Epithelial cell of prostate (primary cell): ENCODE data around the gene PSME3IP1.

ENCODE experiments used
- DNase-seq: peaks from one replicate; pipeline ENCODE4 v3.0.0-alpha.2; 2011; ENCODE audit warnings: low read depth, low spot score
- H3K27ac ChIP-seq: fragments of 450-650 bp; 2 replicates; pipeline ENCODE4 v1.5.1; 2017; ENCODE audit warnings: mild to moderate bottlenecking

Gene PSME3IP1

GRCh38 chr16:57175896-57176295 is 9.9 kb downstream of the PSME3IP1 start:
- no peak for DNase-seq
- no peak overlapping the region for H3K27ac ChIP-seq

DNA sequence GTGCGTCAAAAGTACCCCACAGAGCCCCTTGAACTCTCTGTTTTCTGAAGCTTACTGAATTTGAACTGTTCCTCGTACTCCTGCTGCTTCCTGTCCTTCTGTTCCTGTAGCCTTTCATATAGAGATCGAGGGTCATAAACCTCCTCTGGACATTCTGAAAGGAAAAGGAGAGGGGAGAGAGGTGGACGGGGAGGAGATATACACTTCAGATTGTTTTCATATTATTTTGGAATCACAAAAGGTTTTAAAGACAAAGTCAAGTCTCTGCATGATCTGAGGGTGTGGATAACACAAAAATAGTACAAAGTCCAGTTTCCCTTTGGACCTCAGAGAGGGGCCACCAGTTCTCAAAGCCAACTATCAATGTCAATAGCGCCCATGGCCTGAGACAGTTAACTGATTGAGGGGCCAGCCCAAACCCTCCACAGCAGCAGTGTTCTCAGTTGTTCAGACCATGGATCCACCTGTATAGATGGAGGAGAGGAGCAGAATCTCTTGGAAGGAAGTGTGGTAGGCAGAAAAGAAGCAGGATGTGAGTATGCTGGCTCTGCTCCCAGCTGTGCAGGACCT is 13.0 kb downstream of the PSME3IP1 start:
- no peak for DNase-seq
- no peak overlapping the region for H3K27ac ChIP-seq

DNA sequence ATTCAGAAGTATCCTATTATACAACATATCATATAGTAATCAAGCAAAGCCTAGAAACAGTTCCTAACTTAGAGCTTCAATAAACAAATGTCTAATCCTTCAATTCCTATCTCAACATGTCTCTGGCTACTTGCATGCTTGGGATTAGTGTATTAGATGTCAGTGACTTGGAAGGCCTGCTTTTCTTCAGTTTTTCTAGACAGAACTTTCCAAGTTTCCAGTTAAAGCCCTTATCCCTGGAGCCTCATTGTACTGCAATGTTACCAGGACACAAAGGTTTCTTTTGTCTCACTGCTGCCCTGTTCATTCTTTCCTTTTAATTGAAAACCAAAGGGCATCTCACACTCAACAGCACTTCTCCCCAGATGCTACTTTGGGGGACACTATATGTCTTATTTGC is 16.5 kb downstream of the PSME3IP1 start:
- DNase-seq = no peak
- no peak overlapping the region for H3K27ac ChIP-seq

GRCh38 chr16:57167953-57168352 is 17.9 kb downstream of the PSME3IP1 start:
- H3K27ac ChIP-seq = peak overlapping the region; percentile 33
- no peak for DNase-seq

DNA sequence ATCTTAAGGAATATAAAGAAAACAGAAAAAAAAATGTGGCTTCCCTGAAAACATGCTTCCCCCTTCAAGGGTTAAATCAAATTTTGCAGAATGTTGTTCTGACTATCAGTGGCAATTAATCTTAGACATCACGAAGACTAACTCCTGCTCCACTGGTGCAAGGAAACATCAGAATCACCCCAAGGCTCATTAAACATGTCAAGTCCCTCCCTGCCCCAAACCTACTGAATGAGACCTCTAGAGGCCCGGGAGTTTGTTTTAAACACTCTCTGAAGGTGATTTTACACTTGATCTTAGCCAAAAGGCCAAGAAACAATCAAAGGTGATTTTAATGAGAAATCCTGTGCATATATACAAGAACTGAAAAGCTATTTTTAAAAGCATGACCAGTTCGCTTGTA is 18.3 kb downstream of the PSME3IP1 start:
- H3K27ac ChIP-seq = peak overlapping the region; percentile 33
- no peak for DNase-seq

- H3K27ac ChIP-seq = peak overlapping the region; percentile 33
- peak; percentile 70 for DNase-seq
These were observed 18.9 kb downstream of the PSME3IP1 start for GRCh38 chr16:57166951-57167350.

- no peak for DNase-seq
- peak overlapping the region; percentile 33 for H3K27ac ChIP-seq
These were observed 19.4 kb downstream of the PSME3IP1 start for GRCh38 chr16:57166451-57166850.

DNA sequence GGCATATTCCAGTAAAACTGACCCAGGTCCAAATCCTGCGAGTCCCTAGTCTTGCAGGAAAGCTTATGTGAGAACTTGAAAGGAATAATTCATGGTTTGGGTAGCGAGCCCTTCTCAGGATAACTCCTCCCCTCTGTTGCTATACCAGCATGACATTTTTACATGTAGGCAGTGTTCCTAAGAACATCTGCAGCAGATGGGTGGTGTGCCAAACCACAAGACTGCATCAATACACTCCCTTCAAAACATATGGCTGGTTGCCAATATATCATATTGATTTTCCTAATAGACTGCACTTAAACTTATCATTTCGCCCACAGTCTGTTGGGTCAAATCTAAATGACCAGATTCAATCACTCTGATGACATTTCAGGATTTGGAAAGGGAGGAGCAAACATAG is 19.9 kb downstream of the PSME3IP1 start:
- no peak for DNase-seq
- no peak overlapping the region for H3K27ac ChIP-seq

- H3K27ac ChIP-seq = no peak overlapping the region
These were observed 20.4 kb downstream of the PSME3IP1 start for GRCh38 chr16:57165483-57165882.

DNA sequence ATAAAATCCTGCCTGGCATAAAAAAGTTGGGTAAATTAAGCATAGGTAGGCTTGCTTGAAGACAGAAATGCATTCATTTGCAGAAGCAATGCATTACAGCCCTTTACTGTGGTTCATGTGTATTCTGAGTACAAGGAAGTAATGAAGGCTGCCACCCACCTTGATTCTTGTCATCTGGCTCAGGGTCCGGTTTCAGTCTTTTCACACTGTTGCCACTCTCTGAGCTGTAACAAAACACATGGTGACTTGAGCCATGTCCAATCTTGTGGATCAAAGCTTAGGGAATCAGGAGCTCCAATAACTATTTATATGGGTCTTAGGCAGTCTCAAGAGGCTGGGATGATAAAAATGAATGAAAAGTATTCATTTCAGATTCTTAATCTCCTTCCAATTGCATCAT is 22.0 kb downstream of the PSME3IP1 start:
- DNase-seq = no peak
- H3K27ac ChIP-seq = no peak overlapping the region

More at GRCh38 chr16:57165483-57165882, 20.4 kb downstream of the PSME3IP1 start:
- no peak for DNase-seq

GRCh38 chr16:57159447-57159846 is 26.4 kb downstream of the PSME3IP1 start:
- DNase-seq = no peak
- H3K27ac ChIP-seq = no peak overlapping the region

DNA sequence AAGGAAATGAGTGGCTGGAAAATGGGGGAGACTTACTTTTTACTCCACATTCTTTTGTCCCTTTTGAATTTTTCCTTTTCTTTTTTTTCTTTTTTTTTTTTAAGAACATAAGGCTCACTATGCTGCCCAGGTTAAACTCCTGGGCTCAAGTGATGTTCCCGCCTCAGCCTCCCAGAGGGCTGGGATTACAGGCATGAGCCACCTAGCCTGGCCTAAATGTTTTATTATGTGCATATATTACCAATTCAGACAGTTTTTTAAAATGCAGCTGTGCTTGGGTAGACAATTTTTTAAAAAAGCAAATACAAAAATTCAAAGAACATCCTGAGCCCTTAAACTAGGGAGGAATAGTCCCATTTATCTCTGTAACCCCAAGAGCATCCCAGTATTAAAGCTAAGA is 28.3 kb downstream of the PSME3IP1 start:
- no peak for DNase-seq
- no peak overlapping the region for H3K27ac ChIP-seq

- no peak overlapping the region for H3K27ac ChIP-seq
- DNase-seq = no peak
These were observed 29.5 kb downstream of the PSME3IP1 start for GRCh38 chr16:57156351-57156703.

DNA sequence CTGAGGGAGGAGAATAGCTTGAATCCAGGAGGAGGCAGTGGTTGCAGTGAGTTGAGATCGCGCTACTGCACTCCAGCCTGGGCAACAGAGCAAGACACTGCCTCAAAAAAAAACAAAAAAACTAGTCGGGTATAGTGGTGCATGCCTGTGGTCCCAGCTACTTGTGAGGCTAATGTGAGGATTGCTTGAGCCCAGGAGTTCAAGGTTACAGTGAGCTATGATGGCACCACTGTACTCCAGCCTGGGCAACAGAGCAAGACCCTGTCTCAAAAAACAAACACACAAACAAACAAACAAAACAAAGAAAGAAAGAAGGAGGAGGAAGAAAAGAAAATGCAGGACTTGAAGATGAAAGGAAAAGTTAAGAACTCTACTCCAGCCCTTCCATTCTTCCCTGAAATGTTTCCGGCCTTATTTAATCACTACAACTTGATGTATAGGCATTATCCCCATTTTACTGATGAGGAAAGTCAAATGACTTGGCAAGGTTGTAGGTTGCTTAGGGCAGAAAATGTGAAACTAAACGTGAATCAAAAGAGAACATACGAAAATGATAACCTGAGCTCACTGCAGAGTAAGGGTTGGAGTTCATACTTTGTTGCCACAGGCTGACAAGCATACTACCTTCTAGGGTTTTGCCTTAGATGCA is 30.0 kb downstream of the PSME3IP1 start:
- no peak overlapping the region for H3K27ac ChIP-seq
- no peak for DNase-seq

GRCh38 chr16:57153841-57154240 is 32.0 kb downstream of the PSME3IP1 start:
- DNase-seq = no peak
- H3K27ac ChIP-seq = no peak overlapping the region

- DNase-seq = no peak
- no peak overlapping the region for H3K27ac ChIP-seq
These were observed 33.4 kb downstream of the PSME3IP1 start for GRCh38 chr16:57152096-57153093.

DNA sequence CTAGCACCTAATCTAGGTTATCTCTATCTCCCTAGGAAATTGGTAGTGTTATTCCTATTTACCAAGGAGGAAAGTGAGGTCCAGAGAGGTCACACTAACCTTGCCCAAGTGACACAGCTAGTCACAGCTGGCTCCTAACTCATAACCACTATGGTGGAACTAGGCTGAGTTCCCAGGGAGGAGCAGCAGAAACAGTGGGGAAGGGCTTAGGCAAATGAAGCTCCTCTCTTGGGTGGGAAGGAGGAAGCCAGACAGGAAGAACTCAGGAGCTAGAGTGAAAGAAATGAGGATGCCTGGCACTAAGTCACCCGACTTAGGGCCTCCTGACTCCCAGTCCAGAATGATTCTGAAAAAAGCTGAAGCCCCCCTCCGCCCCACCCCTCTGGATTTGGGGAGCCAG is 34.5 kb downstream of the PSME3IP1 start:
- H3K27ac ChIP-seq = no peak overlapping the region
- DNase-seq = no peak

DNA sequence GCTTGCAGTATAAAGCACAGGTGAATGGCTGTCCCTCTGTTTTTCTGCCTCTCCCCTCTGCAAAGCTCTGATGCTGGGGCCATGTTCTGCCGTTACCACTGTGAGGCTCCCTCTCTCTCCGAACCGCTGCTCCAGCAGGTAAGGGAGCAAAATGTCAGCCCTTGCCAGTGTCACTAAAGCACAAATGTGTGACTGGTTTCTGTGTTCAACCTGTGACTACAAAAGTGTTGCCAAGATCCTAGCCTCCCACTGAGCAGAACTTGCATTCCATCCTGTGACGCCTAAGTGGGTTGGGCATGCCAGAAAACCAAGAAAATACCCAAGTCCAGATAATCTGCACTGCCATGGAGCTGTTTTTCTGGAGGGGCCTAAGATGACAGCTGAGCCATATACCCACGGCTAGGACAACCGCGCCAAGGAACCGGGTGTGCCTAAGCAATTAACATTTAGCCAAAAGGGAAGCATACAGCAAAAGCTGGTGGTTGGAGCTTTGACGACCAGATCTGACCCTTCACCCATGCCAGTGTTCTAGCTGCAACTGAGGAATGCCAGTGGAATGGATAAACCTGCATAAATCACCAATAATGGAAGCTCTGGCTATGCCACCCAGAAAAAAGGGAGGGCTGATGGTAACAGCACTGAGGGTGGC is 35.0 kb downstream of the PSME3IP1 start:
- H3K27ac ChIP-seq = no peak overlapping the region
- no peak for DNase-seq

DNA sequence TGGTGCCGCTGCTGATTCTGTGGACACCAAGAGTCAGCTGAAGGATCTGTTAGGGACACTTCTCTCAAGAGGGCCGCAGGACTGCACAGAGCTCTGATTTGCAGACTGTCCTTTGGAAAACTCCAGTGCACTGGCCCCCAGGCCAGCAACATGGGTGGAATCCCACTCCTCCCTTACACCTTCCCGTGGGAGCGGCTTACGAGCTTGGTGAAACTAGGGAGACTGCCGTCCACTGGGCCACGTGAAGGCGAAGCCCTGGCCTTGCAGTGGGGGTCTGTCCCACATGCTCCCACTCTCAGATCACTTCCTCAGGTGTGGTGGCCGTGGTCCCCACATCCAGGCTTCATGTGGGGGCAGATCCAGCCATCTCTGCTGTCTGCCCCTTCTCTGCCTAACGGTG is 36.4 kb downstream of the PSME3IP1 start:
- H3K27ac ChIP-seq = no peak overlapping the region
- DNase-seq = no peak

- no peak overlapping the region for H3K27ac ChIP-seq
- no peak for DNase-seq
These were observed 37.4 kb downstream of the PSME3IP1 start for GRCh38 chr16:57148481-57148880.
